ENCODE measurements around the gene PRKCE.
"Not testable (repeated sequence)": the region's sequence is repeated elsewhere in the genome, so short reads cannot be mapped to it uniquely, and the experiment has no call there.

The PRKCE gene

GRCh38 chr2:45886171-45886663 is 234.7 kb downstream of the PRKCE start:
- no peak for DNase-seq (ENCODE audit: low read depth, low spot score)

- DNase-seq (ENCODE audit: low read depth, low spot score): no peak
Measured at GRCh38 chr2:45888167-45888566, 236.7 kb downstream of the PRKCE start.

- DNase-seq (ENCODE audit: low read depth, low spot score): no peak
Measured at GRCh38 chr2:45888641-45889040, 237.2 kb downstream of the PRKCE start.

- no peak for DNase-seq (ENCODE audit: low read depth, low spot score)
Measured at GRCh38 chr2:45889053-45889452, 237.6 kb downstream of the PRKCE start.

GRCh38 chr2:45889620-45890370 is 238.3 kb downstream of the PRKCE start:
- no peak for DNase-seq (ENCODE audit: low read depth, low spot score)

GRCh38 chr2:45890371-45890646 is 238.8 kb downstream of the PRKCE start:
- not testable (repeated sequence) for DNase-seq (ENCODE audit: low read depth, low spot score)

GRCh38 chr2:45890819-45891218 is 239.3 kb downstream of the PRKCE start:
- DNase-seq (ENCODE audit: low read depth, low spot score): no peak

GRCh38 chr2:45891719-45892424 is 240.4 kb downstream of the PRKCE start:
- no peak for DNase-seq (ENCODE audit: low read depth, low spot score)

- DNase-seq (ENCODE audit: low read depth, low spot score): no peak
Measured at GRCh38 chr2:45892425-45892745, 240.9 kb downstream of the PRKCE start.

GRCh38 chr2:45892757-45893156 is 241.3 kb downstream of the PRKCE start:
- peak; percentile 20 for DNase-seq (ENCODE audit: low read depth, low spot score)

GRCh38 chr2:45894211-45894610 is 242.7 kb downstream of the PRKCE start:
- DNase-seq (ENCODE audit: low read depth, low spot score): no peak

- no peak for DNase-seq (ENCODE audit: low read depth, low spot score)
Measured at GRCh38 chr2:45895241-45895861, 243.9 kb downstream of the PRKCE start.

GRCh38 chr2:45896311-45896710 is 244.8 kb downstream of the PRKCE start:
- DNase-seq (ENCODE audit: low read depth, low spot score): no peak

GRCh38 chr2:45897842-45898241 is 246.4 kb downstream of the PRKCE start:
- DNase-seq (ENCODE audit: low read depth, low spot score): no peak

- DNase-seq (ENCODE audit: low read depth, low spot score): no peak
Measured at GRCh38 chr2:45898819-45899218, 247.3 kb downstream of the PRKCE start.

- DNase-seq (ENCODE audit: low read depth, low spot score): no peak
Measured at GRCh38 chr2:45899926-45900325, 248.5 kb downstream of the PRKCE start.

GRCh38 chr2:45901468-45902032 is 250.1 kb downstream of the PRKCE start:
- DNase-seq (ENCODE audit: low read depth, low spot score): no peak

- DNase-seq (ENCODE audit: low read depth, low spot score): no peak
Measured at GRCh38 chr2:45902380-45902779, 250.9 kb downstream of the PRKCE start.

GRCh38 chr2:45902781-45903375 is 251.4 kb downstream of the PRKCE start:
- no peak for DNase-seq (ENCODE audit: low read depth, low spot score)

- DNase-seq (ENCODE audit: low read depth, low spot score): no peak
Measured at GRCh38 chr2:45904267-45904945, 252.9 kb downstream of the PRKCE start.

GRCh38 chr2:45904946-45905631 is 253.6 kb downstream of the PRKCE start:
- DNase-seq (ENCODE audit: low read depth, low spot score): no peak

Measured in smooth muscle cell of the brain vasculature (primary cell).